HepG2 (cell line): ENCODE data around the gene FLAD1. TPM values are rescaled to one million over a fixed set of nuclear protein-coding genes. Genes with fewer than 3 reads are reported as not detected.

Source experiments
- JARID2 ChIP-seq: sonication (generic); formaldehyde crosslinking; IDR thresholded peaks from 2 replicates; pipeline ENCODE4 v1.8.1; 2023; ENCODE audit warnings: missing genetic modification reagents, inconsistent platforms; ENCODE audit not compliant: insufficient replicate concordance
- KLF9 ChIP-seq: IDR thresholded peaks from 2 replicates; pipeline ENCODE4 v1.6.1; 2016; ENCODE audit warnings: low read depth
- POLR2AphosphoS5 ChIP-seq: IDR thresholded peaks from 2 replicates; pipeline ENCODE4 v1.6.1; 2012; ENCODE audit warnings: low read depth, low read length
- SP2 ChIP-seq: sonication (generic); formaldehyde crosslinking; IDR thresholded peaks from 2 replicates; pipeline ENCODE4 v1.5.1; 2020; ENCODE audit warnings: mild to moderate bottlenecking, missing genetic modification reagents
- SRY ChIP-seq: sonication (generic); formaldehyde crosslinking; IDR thresholded peaks from 2 replicates; pipeline ENCODE4 v1.8.0; 2022; ENCODE audit warnings: mild to moderate bottlenecking, missing genetic modification reagents
- ZNF124 ChIP-seq: sonication (generic); formaldehyde crosslinking; IDR thresholded peaks from 2 replicates; pipeline ENCODE4 v1.4.0; 2020; ENCODE audit warnings: missing genetic modification reagents
- ZNF549 ChIP-seq: sonication (generic); formaldehyde crosslinking; IDR thresholded peaks from 2 replicates; pipeline ENCODE4 v1.5.0; 2020; ENCODE audit warnings: missing genetic modification reagents
- polyA plus RNA-seq, 8 experiments: library from polyadenylated mRNA; depleted of rRNA in 3 of 8; stranded (reverse) in 7 of 8; unstranded in 1 of 8; fragments of >200 nt; fragmentation: Illumina TruSeq in 4 of 8; extraction: Trizol in 4 of 8; gene quantifications; 2 replicates each; pipeline versions ENCODE4 v1.2.1 to v1.2.3, GENCODE V29; 2011 to 2016; ENCODE audit warnings: low read depth in 4 of 8, missing spikeins in 1 of 8, mixed read lengths in 1 of 8; ENCODE audit not compliant: insufficient read depth in 1 of 8
- total RNA-seq, 5 experiments: library from RNA; depleted of rRNA; stranded (reverse); fragments of >200 nt; fragmentation: Illumina TruSeq; extraction: Trizol; gene quantifications; 2 replicates each; pipeline ENCODE4 v1.2.3, GENCODE V29; 2016; ENCODE audit warnings: low read depth in 1 of 5
- TF ChIP-seq, protein P1 (sequence below): fragments of 450-650 bp; IDR thresholded peaks from 2 replicates; pipeline ENCODE4 v1.6.1; 2017; ENCODE audit warnings: mild to moderate bottlenecking
- TF ChIP-seq, protein P2 (sequence below): sonication (generic); formaldehyde crosslinking; IDR thresholded peaks from 2 replicates; pipeline ENCODE4 v1.4.0; 2020; ENCODE audit warnings: missing genetic modification reagents
- TF ChIP-seq, protein P3 (sequence below): sonication (generic); formaldehyde crosslinking; IDR thresholded peaks from 2 replicates; pipeline ENCODE4 v1.5.1; 2020; ENCODE audit warnings: missing genetic modification reagents, mild to moderate bottlenecking, borderline replicate concordance
- TF ChIP-seq, protein P4 (sequence below): sonication (generic); formaldehyde crosslinking; IDR thresholded peaks from 2 replicates; pipeline ENCODE4 v1.8.1; 2023; ENCODE audit warnings: missing genetic modification reagents, inconsistent platforms, borderline replicate concordance
- TF ChIP-seq, protein P5 (sequence below): sonication (generic); formaldehyde crosslinking; IDR thresholded peaks from 2 replicates; pipeline ENCODE4 v1.8.1; 2023; ENCODE audit warnings: mild to moderate bottlenecking, missing genetic modification reagents
- TF ChIP-seq, protein P6 (sequence below): IDR thresholded peaks from 2 replicates; pipeline ENCODE4 v1.6.1; 2016; ENCODE audit warnings: low read depth, missing genetic modification reagents, missing compliant biosample characterization

Gene FLAD1
- total and polyA plus RNA-seq, 2 of the 13 experiments (the other 11 are each of a cell fraction or from before 2014, with no cell fraction given) = 25.9 to 32.8 TPM

DNA sequence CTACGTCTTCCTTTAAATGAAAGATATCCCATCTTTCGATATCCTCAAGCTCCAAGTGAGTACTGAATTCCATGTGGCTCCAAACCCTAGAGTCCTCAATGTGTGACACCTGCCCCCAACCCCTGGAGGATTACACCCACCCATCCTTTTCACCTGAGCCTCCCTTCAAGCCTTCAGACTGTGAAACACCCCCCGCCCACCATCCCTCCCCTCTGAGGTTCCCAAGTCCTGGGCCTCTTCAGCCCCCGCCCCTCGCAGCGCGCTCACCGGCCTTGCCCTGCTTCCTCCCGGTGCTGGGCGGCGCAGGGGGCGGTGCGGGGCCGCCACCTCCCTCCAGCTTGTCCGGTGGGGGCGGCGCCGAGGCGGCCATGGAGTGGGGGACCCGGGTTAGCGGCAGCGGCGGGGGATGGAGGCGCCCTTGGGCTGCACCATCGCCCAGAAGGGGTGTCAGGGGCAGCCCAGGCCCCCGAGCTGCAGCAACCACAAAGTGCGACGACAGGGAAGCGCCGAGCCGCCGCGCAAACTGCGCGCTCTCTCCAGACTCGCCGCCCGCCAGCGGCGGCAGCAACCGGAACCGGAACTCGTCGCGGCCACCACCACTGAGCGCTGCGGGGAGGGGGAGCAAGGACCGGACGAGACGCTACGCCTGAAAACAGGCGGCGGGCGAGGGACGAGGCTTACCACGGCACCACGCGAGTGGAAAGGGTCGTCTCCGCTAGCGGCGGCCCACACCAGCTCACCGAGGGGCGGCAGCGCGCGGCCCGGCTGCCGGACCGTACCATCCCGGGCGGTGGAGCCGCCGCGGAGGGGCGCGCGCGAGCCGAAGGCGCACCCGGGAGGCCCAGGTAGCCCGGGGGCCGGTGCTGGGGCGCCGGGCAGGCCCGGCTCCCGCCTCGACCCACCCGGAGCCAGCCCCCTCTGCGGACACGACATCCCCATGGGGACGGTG, 21.7 kb upstream of the FLAD1 start, which contains the start of gene PYGO2 (continued):
- TF ChIP-seq, protein P1, sequence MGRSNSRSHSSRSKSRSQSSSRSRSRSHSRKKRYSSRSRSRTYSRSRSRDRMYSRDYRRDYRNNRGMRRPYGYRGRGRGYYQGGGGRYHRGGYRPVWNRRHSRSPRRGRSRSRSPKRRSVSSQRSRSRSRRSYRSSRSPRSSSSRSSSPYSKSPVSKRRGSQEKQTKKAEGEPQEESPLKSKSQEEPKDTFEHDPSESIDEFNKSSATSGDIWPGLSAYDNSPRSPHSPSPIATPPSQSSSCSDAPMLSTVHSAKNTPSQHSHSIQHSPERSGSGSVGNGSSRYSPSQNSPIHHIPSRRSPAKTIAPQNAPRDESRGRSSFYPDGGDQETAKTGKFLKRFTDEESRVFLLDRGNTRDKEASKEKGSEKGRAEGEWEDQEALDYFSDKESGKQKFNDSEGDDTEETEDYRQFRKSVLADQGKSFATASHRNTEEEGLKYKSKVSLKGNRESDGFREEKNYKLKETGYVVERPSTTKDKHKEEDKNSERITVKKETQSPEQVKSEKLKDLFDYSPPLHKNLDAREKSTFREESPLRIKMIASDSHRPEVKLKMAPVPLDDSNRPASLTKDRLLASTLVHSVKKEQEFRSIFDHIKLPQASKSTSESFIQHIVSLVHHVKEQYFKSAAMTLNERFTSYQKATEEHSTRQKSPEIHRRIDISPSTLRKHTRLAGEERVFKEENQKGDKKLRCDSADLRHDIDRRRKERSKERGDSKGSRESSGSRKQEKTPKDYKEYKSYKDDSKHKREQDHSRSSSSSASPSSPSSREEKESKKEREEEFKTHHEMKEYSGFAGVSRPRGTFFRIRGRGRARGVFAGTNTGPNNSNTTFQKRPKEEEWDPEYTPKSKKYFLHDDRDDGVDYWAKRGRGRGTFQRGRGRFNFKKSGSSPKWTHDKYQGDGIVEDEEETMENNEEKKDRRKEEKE = no peak
- peak; percentile 79 for TF ChIP-seq POLR2AphosphoS5
- TF ChIP-seq, protein P2, sequence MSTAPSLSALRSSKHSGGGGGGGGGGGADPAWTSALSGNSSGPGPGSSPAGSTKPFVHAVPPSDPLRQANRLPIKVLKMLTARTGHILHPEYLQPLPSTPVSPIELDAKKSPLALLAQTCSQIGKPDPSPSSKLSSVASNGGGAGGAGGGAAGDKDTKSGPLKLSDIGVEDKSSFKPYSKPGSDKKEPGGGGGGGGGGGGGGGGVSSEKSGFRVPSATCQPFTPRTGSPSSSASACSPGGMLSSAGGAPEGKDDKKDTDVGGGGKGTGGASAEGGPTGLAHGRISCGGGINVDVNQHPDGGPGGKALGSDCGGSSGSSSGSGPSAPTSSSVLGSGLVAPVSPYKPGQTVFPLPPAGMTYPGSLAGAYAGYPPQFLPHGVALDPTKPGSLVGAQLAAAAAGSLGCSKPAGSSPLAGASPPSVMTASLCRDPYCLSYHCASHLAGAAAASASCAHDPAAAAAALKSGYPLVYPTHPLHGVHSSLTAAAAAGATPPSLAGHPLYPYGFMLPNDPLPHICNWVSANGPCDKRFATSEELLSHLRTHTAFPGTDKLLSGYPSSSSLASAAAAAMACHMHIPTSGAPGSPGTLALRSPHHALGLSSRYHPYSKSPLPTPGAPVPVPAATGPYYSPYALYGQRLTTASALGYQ (CRISPR knock-in tag) = peak; percentile 64; the same call in 1 of the 2 replicates
- TF ChIP-seq, protein P3, sequence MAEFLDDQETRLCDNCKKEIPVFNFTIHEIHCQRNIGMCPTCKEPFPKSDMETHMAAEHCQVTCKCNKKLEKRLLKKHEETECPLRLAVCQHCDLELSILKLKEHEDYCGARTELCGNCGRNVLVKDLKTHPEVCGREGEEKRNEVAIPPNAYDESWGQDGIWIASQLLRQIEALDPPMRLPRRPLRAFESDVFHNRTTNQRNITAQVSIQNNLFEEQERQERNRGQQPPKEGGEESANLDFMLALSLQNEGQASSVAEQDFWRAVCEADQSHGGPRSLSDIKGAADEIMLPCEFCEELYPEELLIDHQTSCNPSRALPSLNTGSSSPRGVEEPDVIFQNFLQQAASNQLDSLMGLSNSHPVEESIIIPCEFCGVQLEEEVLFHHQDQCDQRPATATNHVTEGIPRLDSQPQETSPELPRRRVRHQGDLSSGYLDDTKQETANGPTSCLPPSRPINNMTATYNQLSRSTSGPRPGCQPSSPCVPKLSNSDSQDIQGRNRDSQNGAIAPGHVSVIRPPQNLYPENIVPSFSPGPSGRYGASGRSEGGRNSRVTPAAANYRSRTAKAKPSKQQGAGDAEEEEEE (CRISPR knock-in tag) = no peak
- 0 out of 2 replicates have a peak, but pooled peaks have one; percentile 33 for TF ChIP-seq ZNF549 (CRISPR knock-in tag)
- TF ChIP-seq KLF9 (CRISPR knock-in tag) = no peak
- TF ChIP-seq, protein P4, sequence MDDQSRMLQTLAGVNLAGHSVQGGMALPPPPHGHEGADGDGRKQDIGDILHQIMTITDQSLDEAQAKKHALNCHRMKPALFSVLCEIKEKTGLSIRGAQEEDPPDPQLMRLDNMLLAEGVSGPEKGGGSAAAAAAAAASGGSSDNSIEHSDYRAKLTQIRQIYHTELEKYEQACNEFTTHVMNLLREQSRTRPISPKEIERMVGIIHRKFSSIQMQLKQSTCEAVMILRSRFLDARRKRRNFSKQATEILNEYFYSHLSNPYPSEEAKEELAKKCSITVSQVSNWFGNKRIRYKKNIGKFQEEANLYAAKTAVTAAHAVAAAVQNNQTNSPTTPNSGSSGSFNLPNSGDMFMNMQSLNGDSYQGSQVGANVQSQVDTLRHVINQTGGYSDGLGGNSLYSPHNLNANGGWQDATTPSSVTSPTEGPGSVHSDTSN = no peak
- TF ChIP-seq SP2 (CRISPR knock-in tag) = peak; percentile 71
- TF ChIP-seq, protein P5, sequence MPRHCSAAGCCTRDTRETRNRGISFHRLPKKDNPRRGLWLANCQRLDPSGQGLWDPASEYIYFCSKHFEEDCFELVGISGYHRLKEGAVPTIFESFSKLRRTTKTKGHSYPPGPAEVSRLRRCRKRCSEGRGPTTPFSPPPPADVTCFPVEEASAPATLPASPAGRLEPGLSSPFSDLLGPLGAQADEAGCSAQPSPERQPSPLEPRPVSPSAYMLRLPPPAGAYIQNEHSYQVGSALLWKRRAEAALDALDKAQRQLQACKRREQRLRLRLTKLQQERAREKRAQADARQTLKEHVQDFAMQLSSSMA (CRISPR knock-in tag) = peak; percentile 64; the same call in 1 of the 2 replicates
- no peak for TF ChIP-seq JARID2
- no peak; the same call in 1 of the 2 replicates for TF ChIP-seq ZNF124 (CRISPR knock-in tag)
- TF ChIP-seq, protein P6, sequence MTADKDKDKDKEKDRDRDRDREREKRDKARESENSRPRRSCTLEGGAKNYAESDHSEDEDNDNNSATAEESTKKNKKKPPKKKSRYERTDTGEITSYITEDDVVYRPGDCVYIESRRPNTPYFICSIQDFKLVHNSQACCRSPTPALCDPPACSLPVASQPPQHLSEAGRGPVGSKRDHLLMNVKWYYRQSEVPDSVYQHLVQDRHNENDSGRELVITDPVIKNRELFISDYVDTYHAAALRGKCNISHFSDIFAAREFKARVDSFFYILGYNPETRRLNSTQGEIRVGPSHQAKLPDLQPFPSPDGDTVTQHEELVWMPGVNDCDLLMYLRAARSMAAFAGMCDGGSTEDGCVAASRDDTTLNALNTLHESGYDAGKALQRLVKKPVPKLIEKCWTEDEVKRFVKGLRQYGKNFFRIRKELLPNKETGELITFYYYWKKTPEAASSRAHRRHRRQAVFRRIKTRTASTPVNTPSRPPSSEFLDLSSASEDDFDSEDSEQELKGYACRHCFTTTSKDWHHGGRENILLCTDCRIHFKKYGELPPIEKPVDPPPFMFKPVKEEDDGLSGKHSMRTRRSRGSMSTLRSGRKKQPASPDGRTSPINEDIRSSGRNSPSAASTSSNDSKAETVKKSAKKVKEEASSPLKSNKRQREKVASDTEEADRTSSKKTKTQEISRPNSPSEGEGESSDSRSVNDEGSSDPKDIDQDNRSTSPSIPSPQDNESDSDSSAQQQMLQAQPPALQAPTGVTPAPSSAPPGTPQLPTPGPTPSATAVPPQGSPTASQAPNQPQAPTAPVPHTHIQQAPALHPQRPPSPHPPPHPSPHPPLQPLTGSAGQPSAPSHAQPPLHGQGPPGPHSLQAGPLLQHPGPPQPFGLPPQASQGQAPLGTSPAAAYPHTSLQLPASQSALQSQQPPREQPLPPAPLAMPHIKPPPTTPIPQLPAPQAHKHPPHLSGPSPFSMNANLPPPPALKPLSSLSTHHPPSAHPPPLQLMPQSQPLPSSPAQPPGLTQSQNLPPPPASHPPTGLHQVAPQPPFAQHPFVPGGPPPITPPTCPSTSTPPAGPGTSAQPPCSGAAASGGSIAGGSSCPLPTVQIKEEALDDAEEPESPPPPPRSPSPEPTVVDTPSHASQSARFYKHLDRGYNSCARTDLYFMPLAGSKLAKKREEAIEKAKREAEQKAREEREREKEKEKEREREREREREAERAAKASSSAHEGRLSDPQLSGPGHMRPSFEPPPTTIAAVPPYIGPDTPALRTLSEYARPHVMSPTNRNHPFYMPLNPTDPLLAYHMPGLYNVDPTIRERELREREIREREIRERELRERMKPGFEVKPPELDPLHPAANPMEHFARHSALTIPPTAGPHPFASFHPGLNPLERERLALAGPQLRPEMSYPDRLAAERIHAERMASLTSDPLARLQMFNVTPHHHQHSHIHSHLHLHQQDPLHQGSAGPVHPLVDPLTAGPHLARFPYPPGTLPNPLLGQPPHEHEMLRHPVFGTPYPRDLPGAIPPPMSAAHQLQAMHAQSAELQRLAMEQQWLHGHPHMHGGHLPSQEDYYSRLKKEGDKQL (CRISPR knock-in tag) = no peak
- TF ChIP-seq SRY (CRISPR knock-in tag) = 0 out of 2 replicates have a peak, but pooled peaks have one; percentile 40
